Thoracic aorta (tissue), 2 donors: ENCODE measurements around the gene SFXN1. TPM values are rescaled to one million over a fixed set of nuclear protein-coding genes. Genes with fewer than 3 reads are reported as not detected.
A peak's percentile ranks its signal among the peaks of the same experiment; 100 is the strongest.

Experiments used
- ATAC-seq: fragments of 150-250 bp; one replicate; pipeline ENCODE4 v1.8.0; 2017; ENCODE audit warnings: low read depth; ENCODE audit not compliant: insufficient number of reproducible peaks, low FRiP score
- DNase-seq: peaks from one replicate; pipeline ENCODE4 v3.0.0-alpha.2; 2020; ENCODE audit warnings: low spot score
- H3K27ac ChIP-seq, 2 donors: fragments of 200-600 bp; sonication (generic); 1 replicate in 1 of 2; 2 replicates in 1 of 2; pipeline ENCODE4 v1.5.1; 2016; ENCODE audit warnings: mild to moderate bottlenecking in 2 of 2, moderate library complexity in 2 of 2
- H3K27me3 ChIP-seq: fragments of 200-600 bp; sonication (generic); replicated peaks from 2 replicates; pipeline ENCODE4 v1.6.0; 2016; ENCODE audit warnings: mild to moderate bottlenecking; ENCODE audit not compliant: insufficient read depth
- H3K36me3 ChIP-seq: fragments of 200-600 bp; sonication (generic); one replicate; pipeline ENCODE4 v1.5.1; 2016
- H3K4me1 ChIP-seq, 2 donors: fragments of 200-600 bp; sonication (generic); 1 replicate in 1 of 2; 2 replicates in 1 of 2; pipeline versions ENCODE4 v1.5.1 to v1.6.0; 2016; ENCODE audit warnings: low read depth in 2 of 2, mild to moderate bottlenecking in 1 of 2; ENCODE audit not compliant: control insufficient read depth in 1 of 2
- H3K4me3 ChIP-seq: fragments of 200-600 bp; sonication (generic); 2 replicates; pipeline ENCODE4 v1.5.1; 2016; ENCODE audit warnings: mild to moderate bottlenecking
- H3K9me3 ChIP-seq: fragments of 200-600 bp; sonication (generic); 2 replicates; pipeline ENCODE4 v1.5.1; 2016
- total RNA-seq, 2 donors: library from RNA; depleted of rRNA; stranded (reverse); fragments of >200 nt; gene quantifications; one replicate each; pipeline versions ENCODE4 v1.1.0 to v1.2.3, GENCODE V29; 2016
- TF ChIP-seq, protein P1 (sequence below): fragments of 200-600 bp; sonication (generic); IDR thresholded peaks from one replicate; pipeline ENCODE4 v1.5.1; 2019; ENCODE audit warnings: antibody characterized with exemption

The SFXN1 gene
- total RNA-seq, 2 donors from 2014 or later, result 22.9 to 50.8 TPM

DNA sequence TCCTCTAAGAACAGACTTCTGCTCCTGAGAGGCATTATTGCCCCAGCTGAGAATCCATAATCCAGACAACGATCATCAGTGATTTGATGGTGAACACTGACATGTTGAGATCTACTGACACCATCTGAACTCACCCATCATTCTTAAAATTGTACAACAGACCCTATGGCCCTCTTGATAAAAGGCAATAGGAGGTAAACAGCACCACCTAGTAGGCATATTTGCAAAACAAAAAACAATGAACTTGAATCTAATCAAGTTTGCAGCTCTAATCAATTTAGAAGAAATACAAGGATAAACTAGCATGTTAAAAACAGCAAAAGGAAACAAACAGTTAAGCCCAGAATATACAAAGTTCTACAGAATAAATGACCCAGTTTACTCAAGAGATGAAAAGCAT is 89.6 kb downstream of the SFXN1 start:
- Histone ChIP-seq H3K4me3 (no peak overlapping the region), H3K27me3 (no peaks in the 10 kb centered on the region), H3K4me1 (no peaks in the 10 kb centered on the region), H3K36me3 (no peaks in the 10 kb centered on the region), H3K9me3 (no peaks in the 10 kb centered on the region), H3K27ac (no peak overlapping the region)
- DNase-seq (no peak), ATAC-seq (no peak)
- TF ChIP-seq, protein P1, sequence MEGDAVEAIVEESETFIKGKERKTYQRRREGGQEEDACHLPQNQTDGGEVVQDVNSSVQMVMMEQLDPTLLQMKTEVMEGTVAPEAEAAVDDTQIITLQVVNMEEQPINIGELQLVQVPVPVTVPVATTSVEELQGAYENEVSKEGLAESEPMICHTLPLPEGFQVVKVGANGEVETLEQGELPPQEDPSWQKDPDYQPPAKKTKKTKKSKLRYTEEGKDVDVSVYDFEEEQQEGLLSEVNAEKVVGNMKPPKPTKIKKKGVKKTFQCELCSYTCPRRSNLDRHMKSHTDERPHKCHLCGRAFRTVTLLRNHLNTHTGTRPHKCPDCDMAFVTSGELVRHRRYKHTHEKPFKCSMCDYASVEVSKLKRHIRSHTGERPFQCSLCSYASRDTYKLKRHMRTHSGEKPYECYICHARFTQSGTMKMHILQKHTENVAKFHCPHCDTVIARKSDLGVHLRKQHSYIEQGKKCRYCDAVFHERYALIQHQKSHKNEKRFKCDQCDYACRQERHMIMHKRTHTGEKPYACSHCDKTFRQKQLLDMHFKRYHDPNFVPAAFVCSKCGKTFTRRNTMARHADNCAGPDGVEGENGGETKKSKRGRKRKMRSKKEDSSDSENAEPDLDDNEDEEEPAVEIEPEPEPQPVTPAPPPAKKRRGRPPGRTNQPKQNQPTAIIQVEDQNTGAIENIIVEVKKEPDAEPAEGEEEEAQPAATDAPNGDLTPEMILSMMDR, result no peak

DNA sequence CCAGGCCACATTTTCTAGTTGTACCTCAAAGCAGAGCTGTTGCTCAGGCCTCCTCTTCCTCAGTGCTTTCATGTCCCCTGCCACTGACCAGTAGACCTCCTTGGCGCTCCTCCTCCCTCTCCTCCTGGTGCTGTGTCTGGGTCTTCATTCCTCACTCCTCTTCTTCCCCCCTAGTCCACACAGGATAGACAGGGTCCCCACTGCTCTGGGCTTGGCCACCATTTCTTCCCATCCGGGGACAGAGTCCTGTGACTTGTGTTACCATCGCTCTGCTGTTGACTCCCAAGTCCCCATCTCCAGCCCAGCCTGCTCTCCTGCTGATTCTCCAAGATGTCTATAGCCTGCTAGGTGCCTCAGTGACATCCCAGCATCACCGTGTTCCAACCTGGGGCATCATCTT is 91.3 kb downstream of the SFXN1 start:
- Histone ChIP-seq H3K4me1 (no peaks in the 10 kb centered on the region), H3K27ac (peak overlapping the region in 1 of 2 donors; percentile 38), H3K4me3 (no peak overlapping the region), H3K36me3 (no peaks in the 10 kb centered on the region), H3K27me3 (no peaks in the 10 kb centered on the region), H3K9me3 (no peaks in the 10 kb centered on the region)
- no peak for ATAC-seq
- TF ChIP-seq, protein P1, result no peak
- DNase-seq, result no peak

DNA sequence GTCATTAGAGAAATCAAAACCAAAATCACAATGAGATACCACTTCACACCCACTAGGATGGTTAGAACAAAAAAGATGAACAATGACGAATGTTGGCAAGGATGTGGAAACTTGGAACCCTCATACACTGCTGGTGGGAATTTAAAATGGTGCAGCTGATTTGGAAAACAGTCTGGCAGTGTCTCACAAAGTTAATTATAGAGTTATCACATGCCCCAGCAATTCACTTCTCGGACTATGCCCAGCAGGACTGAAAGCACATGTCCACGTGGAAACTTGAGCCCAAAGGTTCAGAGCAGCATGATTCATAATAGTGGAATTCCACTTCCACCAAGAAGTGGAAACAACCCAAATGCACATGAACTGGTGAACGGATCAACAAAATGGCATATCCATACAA is 94.5 kb downstream of the SFXN1 start:
- Histone ChIP-seq H3K4me1 (no peaks in the 10 kb centered on the region), H3K27me3 (no peaks in the 10 kb centered on the region), H3K36me3 (no peaks in the 10 kb centered on the region), H3K9me3 (no peaks in the 10 kb centered on the region), H3K27ac (no peak overlapping the region), H3K4me3 (no peak overlapping the region)
- TF ChIP-seq, protein P1, result no peak
- no peak for DNase-seq
- peak; percentile 87 for ATAC-seq

DNA sequence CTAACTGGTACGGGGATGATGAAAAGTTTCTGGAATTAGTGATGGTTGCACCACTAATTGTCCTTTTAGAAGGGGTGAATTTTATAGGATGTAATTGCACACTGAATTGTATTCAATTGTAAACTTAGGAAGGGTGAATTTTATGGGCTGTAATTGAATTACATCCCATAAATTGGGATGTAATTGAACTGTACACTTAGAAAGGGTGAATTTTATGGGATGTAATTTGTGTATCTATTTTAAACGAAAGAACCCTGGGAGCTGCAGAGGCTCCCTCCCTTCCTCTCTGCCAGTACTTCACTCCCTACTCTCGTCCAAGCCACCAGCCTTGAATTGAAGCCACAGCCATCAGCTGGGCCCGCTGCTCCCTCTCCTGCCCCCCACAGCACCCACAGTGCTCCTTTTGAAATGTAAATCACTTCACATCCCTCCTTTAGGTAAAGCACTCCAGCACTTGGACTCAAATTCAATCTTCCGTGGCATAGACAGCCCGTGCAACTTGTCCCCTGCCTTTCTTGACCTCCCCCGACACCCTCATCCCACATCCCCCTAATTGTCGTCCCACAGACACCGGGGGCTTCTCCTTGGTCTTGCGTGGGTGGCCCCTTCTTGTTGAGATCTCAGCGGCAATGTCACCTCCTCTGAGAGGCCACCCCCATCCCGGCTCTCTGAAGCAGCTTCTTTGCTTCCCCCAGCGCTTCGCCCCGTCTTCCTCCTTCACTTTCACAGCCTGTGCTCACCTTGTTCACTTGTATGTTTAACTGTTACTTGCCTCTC is 95.3 kb downstream of the SFXN1 start:
- Histone ChIP-seq H3K27ac (peak overlapping the region in 1 of 2 donors; percentile 40), H3K4me3 (no peak overlapping the region), H3K27me3 (no peaks in the 10 kb centered on the region), H3K4me1 (no peaks in the 10 kb centered on the region), H3K9me3 (no peaks in the 10 kb centered on the region), H3K36me3 (no peaks in the 10 kb centered on the region)
- TF ChIP-seq, protein P1, result no peak
- DNase-seq (no peak), ATAC-seq (no peak)

DNA sequence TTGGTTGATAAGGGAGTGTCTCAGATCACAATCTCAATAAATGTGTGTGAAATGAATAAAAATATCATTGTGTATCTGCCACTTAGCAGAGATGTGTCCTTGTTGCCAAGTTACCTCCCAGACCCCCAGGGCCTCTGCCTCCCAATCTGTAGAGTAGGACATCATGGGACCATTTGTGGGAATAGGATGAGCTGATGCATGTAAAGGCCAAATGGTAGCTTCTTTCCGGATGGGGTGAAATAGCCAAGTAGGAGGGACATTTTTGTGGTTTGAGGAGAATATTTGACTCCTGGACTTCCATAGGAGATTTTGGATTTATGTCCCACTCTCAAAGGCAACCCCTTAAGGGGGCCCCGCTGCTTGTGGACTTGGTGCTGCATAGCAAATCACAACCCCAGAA is 96.9 kb downstream of the SFXN1 start:
- ATAC-seq, result no peak
- no peaks in the 10 kb centered on the region for H3K27me3 ChIP-seq
- H3K27ac ChIP-seq, result no peak overlapping the region
- H3K9me3 ChIP-seq, result no peaks in the 10 kb centered on the region
- H3K36me3 ChIP-seq, result no peaks in the 10 kb centered on the region
- no peak overlapping the region for H3K4me3 ChIP-seq
- no peaks in the 10 kb centered on the region for H3K4me1 ChIP-seq
- TF ChIP-seq, protein P1, result no peak
- no peak for DNase-seq
